GM10847 (cell line): ENCODE measurements around the gene AXDND1.

Source experiments
- POLR2A ChIP-seq: IDR thresholded peaks from 2 replicates; pipeline ENCODE4 v1.6.1; 2011; ENCODE audit not compliant: insufficient read length; ENCODE audit errors: extremely low read depth

AXDND1 gene

GRCh38 chr1:179365342-179366092, at the start of gene AXDND1:
AXDND1 (plus strand) TSS chr1:179365971; CDS start chr1:179366510, 539 bp downstream.
- TF ChIP-seq POLR2A: no peak

GRCh38 chr1:179318491-179318890, 47.3 kb upstream of the AXDND1 start:
- no peak for TF ChIP-seq POLR2A

GRCh38 chr1:179321533-179322216, 44.1 kb upstream of the AXDND1 start:
- TF ChIP-seq POLR2A: no peak

DNA sequence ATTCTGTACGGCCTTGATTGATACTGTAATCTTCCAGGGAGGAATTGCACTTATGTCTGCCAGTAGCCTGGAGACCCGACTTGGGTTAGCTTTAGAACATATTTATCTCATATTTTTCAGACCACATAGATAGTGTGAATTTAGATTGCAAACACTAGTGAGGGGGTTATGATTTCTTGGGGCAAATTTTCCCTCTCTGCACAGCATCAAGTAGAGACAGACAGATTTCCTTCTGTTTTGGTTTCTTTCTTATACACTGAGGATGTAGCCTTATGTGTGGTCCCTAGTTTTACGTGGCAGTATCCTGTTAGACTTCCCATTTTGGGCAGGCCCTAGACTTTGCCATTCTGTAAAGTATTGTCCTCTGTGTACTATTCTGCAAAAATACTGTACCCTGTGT, 43.2 kb upstream of the AXDND1 start:
- no peak for TF ChIP-seq POLR2A

- no peak for TF ChIP-seq POLR2A
Measured at GRCh38 chr1:179323436-179323835, 42.3 kb upstream of the AXDND1 start.

GRCh38 chr1:179325836-179326235, 39.9 kb upstream of the AXDND1 start:
- TF ChIP-seq POLR2A: no peak

DNA sequence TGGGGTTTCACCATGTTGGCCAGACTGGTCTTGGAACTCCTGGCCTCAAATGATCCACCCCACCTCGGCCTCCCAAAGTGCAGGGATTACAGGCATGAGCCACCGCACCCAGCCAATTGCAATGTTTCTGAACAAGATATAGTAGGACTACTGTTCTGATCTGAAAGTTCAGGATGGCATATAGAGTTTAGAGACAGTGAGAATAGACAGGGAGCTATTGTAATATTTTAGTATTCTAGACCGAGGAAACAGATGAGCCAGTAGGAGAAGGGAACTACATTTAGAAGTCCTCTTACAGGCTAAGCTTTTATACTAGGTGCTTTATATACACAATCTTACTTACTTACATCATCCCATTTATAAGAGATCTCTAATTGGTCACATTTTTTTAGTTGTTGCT, 39.0 kb upstream of the AXDND1 start:
- no peak for TF ChIP-seq POLR2A

DNA sequence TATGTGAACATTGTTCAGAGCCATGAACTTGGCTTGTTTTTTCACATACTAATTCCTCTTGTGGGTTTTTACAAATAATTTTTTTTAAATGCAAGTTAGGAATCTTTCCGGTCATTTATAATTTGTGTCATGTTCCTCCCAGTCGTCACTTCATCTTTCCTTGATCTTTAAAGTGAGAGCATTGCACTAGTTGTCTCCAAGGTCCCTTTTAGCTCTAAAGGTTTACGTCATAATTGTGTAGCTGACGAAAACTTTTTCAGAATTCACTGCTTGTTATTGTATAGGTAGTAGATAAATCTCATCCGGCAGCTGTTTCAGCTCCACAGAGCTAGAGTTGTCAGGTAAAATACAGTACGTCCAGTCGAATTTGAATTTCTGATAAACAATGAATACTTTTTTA, 38.6 kb upstream of the AXDND1 start:
- no peak for TF ChIP-seq POLR2A

DNA sequence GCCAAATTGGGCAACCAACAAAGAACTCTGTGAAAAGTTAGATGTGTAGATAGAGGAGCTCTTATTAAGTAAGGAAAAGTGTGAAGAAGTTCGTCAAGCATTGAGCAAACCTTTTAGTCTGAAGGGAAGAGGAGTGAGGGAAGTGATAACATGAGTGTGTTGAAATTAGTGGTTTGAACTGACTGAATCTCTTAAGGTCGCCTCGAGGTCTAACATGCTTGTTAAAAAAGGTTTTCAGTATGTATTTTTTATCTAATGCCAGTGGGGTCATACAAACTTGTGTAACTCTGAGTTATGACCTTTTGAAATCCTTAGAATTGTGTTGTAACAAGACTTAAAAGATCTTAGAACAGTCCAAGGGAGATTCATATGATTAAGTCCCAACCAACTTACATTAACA, 38.1 kb upstream of the AXDND1 start:
- TF ChIP-seq POLR2A: no peak

DNA sequence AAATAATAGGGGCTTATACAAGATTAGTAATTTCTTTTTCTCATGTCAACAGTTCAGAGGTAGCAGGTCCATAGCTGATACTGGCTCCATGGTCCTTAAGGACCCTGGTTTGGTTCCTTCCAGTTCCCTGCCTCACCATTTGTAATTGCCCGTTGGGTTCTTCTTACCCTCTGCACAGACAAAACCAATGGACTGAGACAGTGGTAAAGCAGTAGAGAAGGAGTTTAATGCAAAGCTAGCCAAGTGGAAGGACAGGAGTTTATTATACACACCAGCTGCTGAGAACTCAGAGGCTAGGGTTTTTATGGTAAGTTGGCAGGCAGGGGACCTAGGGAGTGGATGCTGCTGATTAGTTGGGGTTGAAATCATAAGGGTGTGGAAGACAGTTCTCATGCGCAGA, 35.9 kb upstream of the AXDND1 start:
- TF ChIP-seq POLR2A: no peak

GRCh38 chr1:179334440-179334839, 31.3 kb upstream of the AXDND1 start:
- TF ChIP-seq POLR2A: no peak

DNA sequence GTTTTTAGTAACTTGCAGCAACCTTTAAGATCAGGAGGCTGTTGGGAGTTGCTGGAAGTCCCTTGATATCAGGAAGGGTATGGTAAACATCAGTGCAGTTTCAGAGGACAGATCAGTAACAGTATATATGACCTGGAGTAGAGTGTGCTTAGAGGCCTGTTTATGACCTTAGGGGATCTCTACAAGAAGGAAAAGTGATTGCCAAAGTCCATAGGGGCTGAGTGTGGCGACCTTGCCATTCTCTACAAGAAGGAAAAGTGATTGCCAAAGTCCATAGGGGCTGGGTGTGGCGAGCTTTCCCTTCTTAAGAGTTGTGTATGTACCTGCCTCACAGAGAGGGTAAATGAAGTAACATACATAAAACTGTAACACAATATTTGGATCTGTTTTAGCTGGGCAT, 28.5 kb upstream of the AXDND1 start:
- TF ChIP-seq POLR2A: no peak

DNA sequence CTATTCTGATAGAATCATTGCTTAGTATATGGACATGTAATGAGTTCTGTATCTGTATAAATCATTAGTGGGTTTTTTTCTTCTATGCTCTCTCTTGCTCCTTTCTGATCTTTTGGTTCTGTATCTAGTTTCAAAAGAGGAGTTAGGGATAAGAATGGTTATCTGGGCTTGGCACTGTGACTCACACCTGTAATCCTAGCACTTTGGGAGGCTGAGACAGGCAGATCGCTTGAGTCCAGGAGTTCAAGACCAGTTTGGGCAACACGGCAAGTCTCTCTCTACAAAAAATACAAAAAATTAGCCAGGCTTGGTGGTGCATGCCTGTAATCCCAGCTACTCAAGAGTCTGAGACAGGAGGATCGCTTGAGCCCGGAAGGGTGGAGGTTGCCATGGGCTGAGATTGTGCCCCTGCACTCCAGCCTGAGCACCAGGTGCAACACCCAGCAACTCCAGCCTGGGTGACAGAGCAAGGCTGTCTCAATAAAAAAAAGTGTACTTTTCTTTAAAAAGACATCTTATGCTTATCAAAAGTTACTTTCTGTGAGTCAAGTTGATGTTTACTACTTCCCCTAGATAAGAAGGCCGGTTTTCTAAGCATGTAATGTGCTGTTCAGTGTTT, 27.7 kb upstream of the AXDND1 start:
- no peak for TF ChIP-seq POLR2A

GRCh38 chr1:179340918-179341317, 24.9 kb upstream of the AXDND1 start:
- TF ChIP-seq POLR2A: no peak

- TF ChIP-seq POLR2A: no peak
Measured at GRCh38 chr1:179341943-179342547, 23.7 kb upstream of the AXDND1 start.

- no peak for TF ChIP-seq POLR2A
Measured at GRCh38 chr1:179342740-179343404, 22.9 kb upstream of the AXDND1 start.

DNA sequence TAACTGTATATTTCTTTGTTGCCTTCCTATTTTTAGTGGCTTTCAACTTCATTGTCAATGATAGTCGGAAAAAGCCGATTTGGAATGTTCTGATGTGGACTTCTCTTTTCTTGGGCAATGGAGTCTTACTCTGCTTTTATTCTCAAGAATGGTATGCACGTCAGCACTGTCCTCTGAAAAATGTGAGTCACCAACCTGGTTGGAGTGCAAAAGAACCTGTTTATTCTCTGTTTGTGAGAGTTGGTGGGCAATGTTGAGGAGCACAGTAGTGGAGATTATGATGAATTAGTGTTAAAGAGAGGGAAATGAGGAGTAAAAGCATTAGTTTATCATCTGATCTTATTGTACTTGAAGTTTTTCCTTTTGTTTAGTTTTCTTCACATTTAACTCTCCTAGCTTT, 14.5 kb upstream of the AXDND1 start:
- TF ChIP-seq POLR2A: no peak
